GM08714 (cell line): ENCODE data around the gene WASF3.

Source experiments
- H3K4me3 ChIP-seq: fragments of 200-500 bp; sonication (Bioruptor generic); 2 replicates; pipeline ENCODE4 v1.5.1; 2014; ENCODE audit warnings: mild to moderate bottlenecking, low read length, inconsistent platforms
- ZNF274 ChIP-seq: IDR thresholded peaks from 2 replicates; pipeline ENCODE4 v1.6.1; 2012; ENCODE audit warnings: mild to moderate bottlenecking, low read depth, low read length

The WASF3 gene

GRCh38 chr13:26660185-26660584 lies 102.7 kb downstream of the WASF3 start:
- H3K4me3 ChIP-seq: no peak overlapping the region
- TF ChIP-seq ZNF274: no peak

- H3K4me3 ChIP-seq: no peak overlapping the region
- TF ChIP-seq ZNF274: no peak
Measured at GRCh38 chr13:26660766-26661165, 103.3 kb downstream of the WASF3 start.

GRCh38 chr13:26663791-26664190 lies 106.3 kb downstream of the WASF3 start:
- no peak for TF ChIP-seq ZNF274

GRCh38 chr13:26664286-26664685 lies 106.8 kb downstream of the WASF3 start:
- no peak overlapping the region for H3K4me3 ChIP-seq
- no peak for TF ChIP-seq ZNF274

More at GRCh38 chr13:26663791-26664190, 106.3 kb downstream of the WASF3 start:
- no peak overlapping the region for H3K4me3 ChIP-seq

GRCh38 chr13:26664876-26665275 lies 107.4 kb downstream of the WASF3 start:
- H3K4me3 ChIP-seq: no peak overlapping the region
- TF ChIP-seq ZNF274: no peak

- TF ChIP-seq ZNF274: no peak
- H3K4me3 ChIP-seq: no peak overlapping the region
Measured at GRCh38 chr13:26668357-26669146, 111.1 kb downstream of the WASF3 start.

- no peak overlapping the region for H3K4me3 ChIP-seq
- TF ChIP-seq ZNF274: no peak
Measured at GRCh38 chr13:26673890-26674289, 116.4 kb downstream of the WASF3 start.

- no peak for TF ChIP-seq ZNF274
- no peak overlapping the region for H3K4me3 ChIP-seq
Measured at GRCh38 chr13:26677156-26677555, 119.7 kb downstream of the WASF3 start.

- no peak for TF ChIP-seq ZNF274
- H3K4me3 ChIP-seq: no peak overlapping the region
Measured at GRCh38 chr13:26678330-26678729, 120.8 kb downstream of the WASF3 start.

GRCh38 chr13:26678796-26679195 lies 121.3 kb downstream of the WASF3 start:
- H3K4me3 ChIP-seq: no peak overlapping the region
- TF ChIP-seq ZNF274: no peak

- no peak overlapping the region for H3K4me3 ChIP-seq
- TF ChIP-seq ZNF274: no peak
Measured at GRCh38 chr13:26679411-26680122, 122.1 kb downstream of the WASF3 start.

GRCh38 chr13:26680123-26680450 lies 122.6 kb downstream of the WASF3 start:
- no peak for TF ChIP-seq ZNF274
- H3K4me3 ChIP-seq: no peak overlapping the region

- TF ChIP-seq ZNF274: no peak
Measured at GRCh38 chr13:26680572-26680971, 123.1 kb downstream of the WASF3 start.

GRCh38 chr13:26681036-26681435 lies 123.6 kb downstream of the WASF3 start:
- TF ChIP-seq ZNF274: no peak
- no peak overlapping the region for H3K4me3 ChIP-seq

More at GRCh38 chr13:26680572-26680971, 123.1 kb downstream of the WASF3 start:
- no peak overlapping the region for H3K4me3 ChIP-seq

- no peak for TF ChIP-seq ZNF274
- no peak overlapping the region for H3K4me3 ChIP-seq
Measured at GRCh38 chr13:26682606-26683005, 125.1 kb downstream of the WASF3 start.
